ENCODE data around the gene GPAM. TPM values are rescaled to one million over a fixed set of nuclear protein-coding genes. Genes with fewer than 3 reads are reported as not detected.

Gene GPAM
- total and polyA plus RNA-seq, 2 of the 8 experiments (the other 6 are each of a cell fraction or from before 2014, with no cell fraction given) = 5.5 to 15.5 TPM

DNA sequence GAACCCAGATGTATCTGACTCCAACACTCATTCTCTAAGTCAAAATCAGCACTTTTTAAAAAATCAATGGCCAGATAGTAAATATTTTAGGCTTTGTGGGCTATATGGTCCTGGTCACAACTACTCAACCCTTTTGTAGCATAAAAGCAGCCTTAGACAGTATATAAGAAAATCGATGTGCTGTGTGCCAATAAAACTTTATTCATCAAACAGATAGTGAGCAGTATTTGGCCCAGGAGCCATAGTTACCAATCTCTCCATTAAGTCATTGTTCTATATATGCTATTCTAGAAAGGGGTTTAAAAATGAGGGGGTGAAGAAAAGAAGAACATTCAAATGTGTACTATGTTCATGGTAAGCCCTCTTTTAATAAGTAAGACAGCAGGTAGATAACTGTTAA lies 18.5 kb upstream of the GPAM start:
- no peaks in the 10 kb centered on the region for H4K20me1 ChIP-seq (replicated peaks in 1 of 2; ENCODE audit: control insufficient read depth in 1 of 2, insufficient read depth in 2 of 2, low read length in 2 of 2)
- no peak overlapping the region for H2BK120ac ChIP-seq (replicated peaks; ENCODE audit: low read depth, low read length)
- no peak overlapping the region for H4K5ac ChIP-seq (ENCODE audit: insufficient read length, low read depth, low read length)
- no peak overlapping the region for H3K4me2 ChIP-seq (ENCODE audit: insufficient read depth in 1 of 2, low read depth in 2 of 2, low read length in 2 of 2)
- no peak overlapping the region for H2BK5ac ChIP-seq (ENCODE audit: low read depth, low read length)
- no peak overlapping the region for H3K18ac ChIP-seq (ENCODE audit: extremely low read depth, low read length)
- H3K27ac ChIP-seq (ENCODE audit: low read depth, low read length) = no peak overlapping the region
- H3K4me1 ChIP-seq (replicated peaks in 1 of 4; ENCODE audit: control insufficient read depth in 3 of 4, insufficient read depth in 4 of 4, low read length in 3 of 4) = no peaks in the 10 kb centered on the region
- H3K14ac ChIP-seq (ENCODE audit: insufficient read length) = no peak overlapping the region
- H3K4me3 ChIP-seq (ENCODE audit: extremely low read depth in 1 of 4, insufficient read depth in 2 of 4, low read depth in 3 of 4, low read length in 4 of 4) = no peak overlapping the region
- CTCF ChIA-PET (ENCODE audit: partially characterized antibody) = interaction anchor here (1.7 kb wide), 1 partner anchor 106 kb away, joined by 4 read pairs; no protein-coding TSS in a partner anchor
- no peaks in the 10 kb centered on the region for H3K79me2 ChIP-seq (ENCODE audit: control insufficient read depth in 1 of 2, insufficient read depth in 2 of 2, low read length in 2 of 2)
- H2BK12ac ChIP-seq (ENCODE audit: low read depth, low read length) = no peak overlapping the region
- DNase-seq (ENCODE audit: low read depth in 1 of 2, low spot score in 2 of 2) = no peak
- TF ChIP-seq EGR1 (IDR thresholded peaks at IDR 0.05; ENCODE audit: borderline replicate concordance, low read depth, low read length) (no peak), TCF12 (IDR thresholded peaks at IDR 0.05; ENCODE audit: low read depth, low read length) (no peak), SAP30 (IDR thresholded peaks at IDR 0.05; ENCODE audit: insufficient read depth, insufficient replicate concordance, low read length) (no peak), SUZ12 (IDR thresholded peaks at IDR 0.05; ENCODE audit: low read length) (no peak), RAD21 (IDR thresholded peaks at IDR 0.05 in 1 of 2, conservative IDR thresholded peaks at IDR 0.05 in 1 of 2; ENCODE audit: low read depth in 2 of 2, low read length in 2 of 2) (no peak), CBX5 (IDR thresholded peaks at IDR 0.05; ENCODE audit: low read depth, low read length) (no peak), KDM5A (IDR thresholded peaks at IDR 0.05; ENCODE audit: low read length) (no peak), BRCA1 (IDR thresholded peaks at IDR 0.05; ENCODE audit: low read depth, low read length) (no peak)
- TF ChIP-seq, protein P1, sequence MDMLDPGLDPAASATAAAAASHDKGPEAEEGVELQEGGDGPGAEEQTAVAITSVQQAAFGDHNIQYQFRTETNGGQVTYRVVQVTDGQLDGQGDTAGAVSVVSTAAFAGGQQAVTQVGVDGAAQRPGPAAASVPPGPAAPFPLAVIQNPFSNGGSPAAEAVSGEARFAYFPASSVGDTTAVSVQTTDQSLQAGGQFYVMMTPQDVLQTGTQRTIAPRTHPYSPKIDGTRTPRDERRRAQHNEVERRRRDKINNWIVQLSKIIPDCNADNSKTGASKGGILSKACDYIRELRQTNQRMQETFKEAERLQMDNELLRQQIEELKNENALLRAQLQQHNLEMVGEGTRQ (IDR thresholded peaks at IDR 0.05; ENCODE audit: low read length) = no peak
- H3K36me3 ChIP-seq (ENCODE audit: control insufficient read depth in 2 of 4, insufficient read depth in 4 of 4, low read length in 3 of 4) = no peaks in the 10 kb centered on the region
- no peak overlapping the region for H4K91ac ChIP-seq (replicated peaks; ENCODE audit: insufficient read length, low read length)
- no peak overlapping the region for H3K9ac ChIP-seq (replicated peaks in 1 of 4; ENCODE audit: extremely low read depth in 1 of 4, low read depth in 3 of 4, low read length in 3 of 4)
- no peak overlapping the region for H2BK15ac ChIP-seq (ENCODE audit: low read length)
- POLR2A ChIA-PET (ENCODE audit: partially characterized antibody) = no interaction called here
- WGBS, 2 experiments (ENCODE audit: extremely low coverage in 1 of 2, insufficient coverage in 1 of 2, insufficient read length in 1 of 2, insufficient replicate concordance in 2 of 2, low coverage in 1 of 2, low lambda C conversion rate in 2 of 2, missing lambda C conversion rate in 1 of 2) = 93% methylated on average over 1 of the region's 1 CpG; no CpG with 5 or more reads in 1 of the 2 experiments
- no peak overlapping the region for H3K56ac ChIP-seq (replicated peaks; ENCODE audit: insufficient read length, low read depth, low read length)
- no peaks in the 10 kb centered on the region for H3K27me3 ChIP-seq (replicated peaks in 1 of 4; ENCODE audit: control insufficient read depth in 3 of 4, extremely low read depth in 1 of 4, insufficient read depth in 3 of 4, low read length in 3 of 4)
- no peak for FAIRE-seq
- H3K23ac ChIP-seq (ENCODE audit: insufficient read length) = no peak overlapping the region
- H3K9me3 ChIP-seq (ENCODE audit: insufficient read depth in 2 of 2, low read depth in 1 of 2, low read length in 1 of 2) = no peaks in the 10 kb centered on the region
- no peak overlapping the region for H2BK20ac ChIP-seq (ENCODE audit: low read length)
- H2AFZ ChIP-seq (ENCODE audit: low read length) = no peak overlapping the region
- H3K23me2 ChIP-seq (ENCODE audit: low read depth, low read length) = no peaks in the 10 kb centered on the region
- no peak overlapping the region for H3K4ac ChIP-seq (replicated peaks; ENCODE audit: insufficient read length, low read depth, low read length)
- H4K8ac ChIP-seq (ENCODE audit: extremely low read depth, insufficient read depth, low read length) = no peak overlapping the region
- no peaks in the 10 kb centered on the region for H3K79me1 ChIP-seq (ENCODE audit: low read depth, low read length)
- H2AK5ac ChIP-seq (ENCODE audit: low read depth, low read length) = no peak overlapping the region

All from H1 (cell line).